HG03439 (cell line): ENCODE data around the gene MCF2L.

ENCODE experiments used
- ATAC-seq: cut with Tn5 transposase; IDR thresholded peaks from one replicate; pipeline ENCODE4 v1.9.1; 2021; ENCODE audit warnings: mild to moderate bottlenecking, moderate library complexity; ENCODE audit not compliant: unreplicated experiment

Gene MCF2L

DNA sequence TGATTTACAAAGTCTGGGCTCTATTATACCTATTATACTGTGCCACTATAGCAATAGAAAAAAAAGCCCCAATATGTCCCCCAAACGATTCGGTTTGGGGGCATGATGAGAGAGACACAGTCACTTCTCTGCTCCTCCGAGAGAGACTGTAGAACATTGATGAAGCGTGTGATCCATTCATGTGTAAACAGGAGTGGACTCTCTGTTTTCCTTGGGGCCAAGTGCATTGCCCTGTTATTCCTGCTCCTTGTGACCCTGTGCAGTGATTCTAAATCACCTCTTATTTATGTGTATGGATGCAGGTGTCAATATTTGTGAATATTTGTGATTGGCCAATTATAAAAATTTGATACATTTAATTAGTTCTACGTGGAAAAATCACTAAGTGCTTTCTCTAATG lies 170.6 kb downstream of the MCF2L start:
- ATAC-seq = no peak

DNA sequence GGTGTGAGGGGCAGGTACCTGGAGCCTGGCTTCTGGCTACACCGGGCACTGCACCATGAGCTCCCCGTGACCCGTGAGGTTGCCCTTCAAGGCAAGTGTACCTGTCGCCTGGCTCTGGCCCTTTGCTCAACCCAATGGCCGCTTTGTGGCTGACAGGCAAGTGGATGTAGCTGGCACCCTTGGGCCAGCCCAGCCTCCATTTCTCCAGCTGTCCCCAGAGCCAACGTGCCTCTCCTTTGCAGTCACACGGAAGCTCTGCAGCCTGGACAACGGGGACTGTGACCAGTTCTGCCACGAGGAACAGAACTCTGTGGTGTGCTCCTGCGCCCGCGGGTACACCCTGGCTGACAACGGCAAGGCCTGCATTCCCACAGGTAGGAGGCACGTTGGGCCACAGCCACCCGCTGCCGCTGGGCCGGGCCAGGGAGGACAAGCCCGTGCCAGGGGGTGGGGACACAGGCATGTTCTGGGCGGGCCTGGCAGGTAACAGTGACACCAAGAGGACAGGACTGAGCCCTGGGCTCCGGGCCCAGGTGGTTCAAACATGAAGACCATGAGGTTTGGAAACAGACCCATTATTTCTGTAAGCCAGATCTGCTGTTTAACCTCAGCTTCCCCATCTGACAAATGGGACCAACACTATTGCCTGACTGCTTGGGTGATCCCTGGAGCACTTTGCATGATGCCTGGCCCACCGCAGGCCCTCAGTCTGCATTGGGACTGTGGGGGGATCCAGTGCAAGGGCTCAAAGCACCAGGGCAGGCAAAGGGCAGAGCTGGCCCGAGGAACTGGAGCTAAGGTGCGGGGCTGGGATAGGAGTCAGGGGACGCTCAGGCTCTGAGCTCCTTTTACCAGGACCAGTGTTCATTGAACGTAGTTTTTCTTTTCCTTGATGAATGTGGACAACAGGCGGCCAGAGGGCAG lies 171.9 kb downstream of the MCF2L start:
- ATAC-seq = no peak

DNA sequence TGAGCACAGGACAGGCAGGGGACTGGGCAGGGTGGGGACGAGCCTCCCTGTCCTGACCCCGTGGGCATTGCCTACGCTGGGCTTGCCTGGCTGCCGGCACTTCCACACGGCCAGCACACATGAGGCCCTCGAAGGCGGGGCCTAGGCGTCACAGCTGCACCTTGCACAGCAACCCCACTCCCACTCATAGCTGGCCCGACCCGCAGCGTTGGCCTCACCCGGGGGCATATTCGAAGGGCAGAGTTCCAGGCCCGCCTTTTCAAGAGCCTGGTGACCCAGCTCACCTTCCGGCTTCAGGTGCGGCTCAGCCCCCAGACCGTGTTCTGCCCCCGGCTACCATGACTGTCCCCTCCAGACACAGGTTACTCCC lies 172.6 kb downstream of the MCF2L start:
- ATAC-seq = no peak

DNA sequence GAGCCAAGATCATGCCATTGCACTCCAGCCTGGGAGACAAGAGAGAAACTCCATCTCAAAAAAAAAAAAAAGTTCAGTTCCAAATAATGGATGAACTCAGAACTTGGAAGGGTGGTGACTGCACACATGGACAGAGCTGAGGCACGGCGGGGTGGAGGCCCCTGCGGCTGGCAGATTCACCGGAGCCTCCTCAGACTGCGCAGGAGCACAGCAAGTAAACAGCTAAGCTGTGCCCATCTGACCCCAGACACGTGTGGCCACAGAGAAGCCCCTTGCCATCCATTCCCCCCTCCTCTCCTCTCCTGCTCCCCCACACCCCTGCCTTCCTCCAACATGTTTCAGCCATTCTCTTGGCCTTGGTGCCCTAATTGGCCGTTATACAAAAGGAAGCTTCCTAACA lies 173.9 kb downstream of the MCF2L start:
- ATAC-seq = no peak

DNA sequence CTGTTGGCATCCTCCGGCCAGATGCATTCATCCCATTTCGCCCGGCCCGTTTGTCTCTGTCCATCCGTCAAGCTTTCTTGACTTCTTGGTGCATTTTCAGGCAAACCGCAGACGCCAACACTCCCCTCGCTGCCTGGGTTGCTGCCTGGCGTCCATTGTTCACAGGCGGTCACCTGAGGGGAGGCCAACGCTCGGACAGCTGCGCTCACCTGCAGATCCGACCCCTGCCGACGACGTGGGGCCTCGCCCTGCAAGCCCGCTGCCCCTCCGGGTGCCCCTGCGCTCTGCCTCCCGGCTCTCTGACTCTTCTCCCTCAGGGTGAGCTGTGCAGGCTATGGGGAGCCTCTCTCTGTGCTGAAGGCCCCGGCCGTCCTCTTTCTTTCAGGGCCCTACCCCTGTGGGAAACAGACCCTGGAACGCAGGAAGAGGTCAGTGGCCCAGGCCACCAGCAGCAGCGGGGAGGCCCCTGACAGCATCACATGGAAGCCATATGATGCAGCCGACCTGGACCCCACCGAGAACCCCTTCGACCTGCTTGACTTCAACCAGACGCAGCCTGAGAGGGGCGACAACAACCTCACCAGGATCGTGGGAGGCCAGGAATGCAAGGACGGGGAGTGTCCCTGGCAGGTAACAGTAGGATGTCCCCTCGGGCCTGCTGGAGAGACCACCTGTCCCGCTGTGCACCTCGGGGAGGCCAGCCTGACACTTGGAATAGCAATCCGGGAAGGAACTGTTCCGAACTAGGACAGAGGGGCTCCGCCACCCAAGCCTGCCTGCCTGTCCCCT lies 174.6 kb downstream of the MCF2L start:
- no peak for ATAC-seq

DNA sequence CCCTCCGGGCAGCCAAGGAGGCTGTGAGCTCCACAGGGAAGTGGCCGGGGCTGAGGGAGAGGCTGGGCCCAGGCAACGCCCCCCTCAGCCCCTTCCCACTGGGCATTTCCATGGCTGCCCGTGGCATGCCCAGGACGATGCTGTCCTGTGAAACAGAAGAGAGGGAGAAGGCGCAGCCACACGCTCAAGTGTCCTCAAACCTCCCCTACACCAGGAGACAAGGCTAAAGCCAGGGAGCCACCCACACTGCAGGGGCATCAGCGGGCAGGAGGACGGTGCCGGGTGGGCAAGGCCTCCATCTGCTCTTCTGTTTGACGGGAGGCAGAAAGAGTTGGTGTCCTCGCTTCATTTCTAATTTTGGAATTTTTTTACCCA lies 175.2 kb downstream of the MCF2L start:
- no peak for ATAC-seq

DNA sequence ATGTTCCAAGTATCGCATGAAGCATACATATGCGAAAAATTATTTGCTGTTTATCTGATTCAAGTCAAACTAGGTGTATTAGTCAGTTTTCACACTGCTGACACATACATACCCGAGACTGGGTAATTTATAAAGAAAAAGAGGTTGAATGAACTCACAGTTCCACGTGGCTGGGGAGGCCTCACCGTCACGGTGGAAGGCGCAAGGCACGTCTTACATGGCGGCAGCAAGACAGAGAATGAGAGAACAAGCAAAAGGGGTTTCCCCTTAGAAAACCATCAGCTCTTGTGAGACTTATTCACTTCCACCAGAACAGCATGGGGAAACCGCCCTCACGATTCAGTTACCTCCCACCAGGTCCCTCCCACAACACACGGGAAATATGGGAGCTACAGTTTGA lies 176.5 kb downstream of the MCF2L start:
- no peak for ATAC-seq

DNA sequence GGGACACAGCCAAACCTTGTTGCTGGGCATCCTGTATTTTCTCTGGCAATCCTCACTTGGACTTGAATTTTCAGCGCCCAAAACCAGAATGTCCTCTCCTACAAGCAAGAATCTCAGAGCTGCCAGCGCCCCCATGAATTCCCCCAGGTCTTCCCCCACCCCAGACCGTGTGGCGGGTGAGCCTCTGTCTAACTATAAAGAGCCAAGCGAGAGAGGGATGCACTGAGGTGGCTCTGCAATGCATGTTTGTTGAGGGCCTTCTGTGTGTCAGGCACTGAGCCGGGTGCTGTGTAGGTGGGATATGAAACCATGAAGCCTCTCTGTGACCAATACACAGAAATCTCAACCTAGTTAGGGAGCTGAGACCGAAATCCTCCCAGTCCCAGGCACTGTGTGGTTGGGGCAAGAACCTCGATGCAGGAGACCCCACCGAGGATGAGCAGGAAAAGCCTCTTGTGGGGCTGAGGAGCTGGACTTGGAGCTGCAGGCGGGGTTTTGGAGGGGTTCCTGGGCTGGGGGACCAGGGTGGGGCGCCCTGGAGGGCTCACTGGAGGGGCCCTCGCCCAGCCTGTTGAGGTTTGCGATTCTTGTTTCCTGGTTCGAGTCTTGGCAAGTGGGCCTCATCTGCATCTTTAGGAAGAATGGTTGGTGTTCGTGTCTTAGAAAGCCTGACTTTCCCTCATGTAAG lies 177.0 kb downstream of the MCF2L start:
- no peak for ATAC-seq

DNA sequence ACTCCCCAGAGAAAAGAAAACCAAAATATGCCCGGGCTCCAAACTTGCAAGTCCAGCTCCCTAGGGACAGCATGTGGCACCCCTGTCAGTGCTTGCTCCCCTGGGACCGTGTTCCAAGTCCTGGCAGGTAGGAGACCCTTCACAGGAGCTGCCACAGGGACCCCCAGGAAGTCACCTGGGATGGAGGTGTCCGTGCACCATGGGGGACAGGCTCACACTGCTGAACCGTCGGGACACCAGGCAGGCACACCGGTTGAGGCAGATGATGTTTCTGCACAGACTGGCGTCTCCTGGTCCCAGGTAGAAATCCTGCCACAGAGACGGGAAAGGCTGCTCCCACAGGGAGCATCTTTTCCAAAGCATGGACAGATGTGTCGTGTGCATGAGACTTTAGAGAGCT lies 177.7 kb downstream of the MCF2L start:
- no peak for ATAC-seq

DNA sequence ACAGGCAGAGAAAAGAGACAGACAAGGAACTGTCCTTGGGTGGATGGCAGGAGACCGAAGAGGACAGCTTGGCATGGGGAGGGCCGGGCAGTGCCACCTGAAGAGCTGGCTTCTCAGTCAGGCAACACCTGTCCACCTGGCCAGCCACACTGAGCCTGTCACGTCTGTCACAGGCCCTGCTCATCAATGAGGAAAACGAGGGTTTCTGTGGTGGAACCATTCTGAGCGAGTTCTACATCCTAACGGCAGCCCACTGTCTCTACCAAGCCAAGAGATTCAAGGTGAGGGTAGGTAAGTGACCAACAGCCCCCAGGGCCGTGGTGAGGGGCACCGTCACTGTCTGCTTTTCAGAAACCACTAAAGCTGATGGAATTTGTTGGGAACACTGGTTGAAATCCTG lies 178.2 kb downstream of the MCF2L start:
- no peak for ATAC-seq

DNA sequence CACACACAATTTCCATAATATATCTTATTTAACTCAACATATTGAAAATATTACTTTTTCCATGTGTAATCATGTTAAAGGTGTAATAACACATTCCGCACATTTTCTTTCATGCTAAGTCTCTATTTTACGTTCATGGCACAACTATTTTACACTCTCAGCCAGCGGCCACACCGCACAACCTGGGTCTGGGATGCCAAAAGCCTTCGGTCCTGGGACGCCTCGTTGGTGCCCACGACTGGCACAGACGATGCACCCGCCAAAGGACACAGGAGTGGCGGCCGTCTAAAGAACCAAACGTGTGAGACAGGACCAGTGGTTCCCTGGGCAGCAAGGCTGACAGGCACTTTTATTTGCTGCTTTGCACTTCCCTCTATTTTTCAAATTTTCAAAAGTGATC lies 179.4 kb downstream of the MCF2L start:
- ATAC-seq = no peak

DNA sequence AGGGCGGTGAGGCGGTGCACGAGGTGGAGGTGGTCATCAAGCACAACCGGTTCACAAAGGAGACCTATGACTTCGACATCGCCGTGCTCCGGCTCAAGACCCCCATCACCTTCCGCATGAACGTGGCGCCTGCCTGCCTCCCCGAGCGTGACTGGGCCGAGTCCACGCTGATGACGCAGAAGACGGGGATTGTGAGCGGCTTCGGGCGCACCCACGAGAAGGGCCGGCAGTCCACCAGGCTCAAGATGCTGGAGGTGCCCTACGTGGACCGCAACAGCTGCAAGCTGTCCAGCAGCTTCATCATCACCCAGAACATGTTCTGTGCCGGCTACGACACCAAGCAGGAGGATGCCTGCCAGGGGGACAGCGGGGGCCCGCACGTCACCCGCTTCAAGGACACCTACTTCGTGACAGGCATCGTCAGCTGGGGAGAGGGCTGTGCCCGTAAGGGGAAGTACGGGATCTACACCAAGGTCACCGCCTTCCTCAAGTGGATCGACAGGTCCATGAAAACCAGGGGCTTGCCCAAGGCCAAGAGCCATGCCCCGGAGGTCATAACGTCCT lies 180.0 kb downstream of the MCF2L start:
- ATAC-seq = no peak
